ENCODE data around the gene RIPK4.

- TF ChIP-seq CTCF (IDR thresholded peaks at IDR 0.05; ENCODE audit: low read depth, low read length, missing input control) (no peak), RAD21 (IDR thresholded peaks at IDR 0.05) (no peak)
Measured at GRCh38 chr21:41812679-41813078, 45.8 kb upstream of the RIPK4 start.
